HepG2 (cell line): ENCODE data around the gene LBX2. TPM values are rescaled to one million over a fixed set of nuclear protein-coding genes. Genes with fewer than 3 reads are reported as not detected.
A peak's percentile ranks its signal among the peaks of the same experiment; 100 is the strongest.

Experiments
- CEBPB ChIP-seq: IDR thresholded peaks from 2 replicates; pipeline ENCODE4 v1.6.1; 2011; ENCODE audit warnings: low read depth, low read length, improper control_type of control experiment, borderline replicate concordance
- CENPT ChIP-seq: sonication (generic); formaldehyde crosslinking; IDR thresholded peaks from 2 replicates; pipeline ENCODE4 v1.8.0; 2022; ENCODE audit warnings: low read depth, mild to moderate bottlenecking, moderate library complexity, missing genetic modification reagents
- GATA4 ChIP-seq: sonication (generic); IDR thresholded peaks from 2 replicates; pipeline ENCODE4 v1.6.1; 2016; ENCODE audit warnings: antibody characterized with exemption, low read depth, borderline replicate concordance
- ISL2 ChIP-seq: sonication (generic); formaldehyde crosslinking; IDR thresholded peaks from 2 replicates; pipeline ENCODE4 v1.5.0; 2020; ENCODE audit warnings: missing genetic modification reagents
- JUNB ChIP-seq: sonication (generic); formaldehyde crosslinking; IDR thresholded peaks from 2 replicates; pipeline ENCODE4 v1.8.0; 2022; ENCODE audit warnings: missing genetic modification reagents, mild to moderate bottlenecking, borderline replicate concordance
- KDM4B ChIP-seq: sonication (generic); formaldehyde crosslinking; IDR thresholded peaks from 2 replicates; pipeline ENCODE4 v1.4.0; 2020; ENCODE audit warnings: missing genetic modification reagents
- PHF21A ChIP-seq: sonication (generic); formaldehyde crosslinking; IDR thresholded peaks from 2 replicates; pipeline ENCODE4 v1.5.0; 2020; ENCODE audit warnings: mild to moderate bottlenecking, missing genetic modification reagents
- PPARG ChIP-seq: conservative IDR thresholded peaks from 2 replicates; pipeline ENCODE4 v1.6.1; 2016; ENCODE audit warnings: missing biosample characterization, missing genetic modification reagents
- SIN3A ChIP-seq: IDR thresholded peaks from 2 replicates; pipeline ENCODE4 v1.6.1; 2011; ENCODE audit warnings: low read depth, mild to moderate bottlenecking, control low read depth, low read length, borderline replicate concordance
- TCF7 ChIP-seq: sonication (generic); IDR thresholded peaks from 2 replicates; pipeline ENCODE4 v1.6.1; 2016; ENCODE audit warnings: antibody characterized with exemption, low read depth
- TCF7L2 ChIP-seq: IDR thresholded peaks from 2 replicates; pipeline ENCODE4 v1.6.1; 2011; ENCODE audit warnings: mild to moderate bottlenecking, low read depth, low read length, moderate library complexity
- ZFP62 ChIP-seq: sonication (generic); formaldehyde crosslinking; IDR thresholded peaks from 2 replicates; pipeline ENCODE4 v1.4.0; 2020; ENCODE audit warnings: missing genetic modification reagents
- ZNF121 ChIP-seq: sonication (generic); formaldehyde crosslinking; IDR thresholded peaks from 2 replicates; pipeline ENCODE4 v1.5.0; 2020; ENCODE audit warnings: mild to moderate bottlenecking, missing genetic modification reagents
- ZNF17 ChIP-seq: sonication (generic); formaldehyde crosslinking; IDR thresholded peaks from 2 replicates; pipeline ENCODE4 v1.5.0; 2020; ENCODE audit warnings: mild to moderate bottlenecking, missing genetic modification reagents
- ZNF460 ChIP-seq: sonication (generic); formaldehyde crosslinking; IDR thresholded peaks from 2 replicates; pipeline ENCODE4 v1.5.1; 2020; ENCODE audit warnings: missing genetic modification reagents, mild to moderate bottlenecking, borderline replicate concordance
- ZNF549 ChIP-seq: sonication (generic); formaldehyde crosslinking; IDR thresholded peaks from 2 replicates; pipeline ENCODE4 v1.5.0; 2020; ENCODE audit warnings: missing genetic modification reagents
- ZNF773 ChIP-seq: sonication (generic); formaldehyde crosslinking; IDR thresholded peaks from 2 replicates; pipeline ENCODE4 v1.4.0; 2020; ENCODE audit warnings: missing genetic modification reagents, borderline replicate concordance
- ZNF788 ChIP-seq: sonication (generic); formaldehyde crosslinking; IDR thresholded peaks from 2 replicates; pipeline ENCODE4 v1.5.0; 2020; ENCODE audit warnings: mild to moderate bottlenecking, missing genetic modification reagents, borderline replicate concordance
- polyA plus RNA-seq, 8 experiments: library from polyadenylated mRNA; depleted of rRNA in 3 of 8; stranded (reverse) in 7 of 8; unstranded in 1 of 8; fragments of >200 nt; fragmentation: Illumina TruSeq in 4 of 8; extraction: Trizol in 4 of 8; gene quantifications; 2 replicates each; pipeline versions ENCODE4 v1.2.1 to v1.2.3, GENCODE V29; 2011 to 2016; ENCODE audit warnings: low read depth in 4 of 8, missing spikeins in 1 of 8, mixed read lengths in 1 of 8; ENCODE audit not compliant: insufficient read depth in 1 of 8
- total RNA-seq, 5 experiments: library from RNA; depleted of rRNA; stranded (reverse); fragments of >200 nt; fragmentation: Illumina TruSeq; extraction: Trizol; gene quantifications; 2 replicates each; pipeline ENCODE4 v1.2.3, GENCODE V29; 2016; ENCODE audit warnings: low read depth in 1 of 5
- TF ChIP-seq, protein P1 (sequence below): sonication (generic); formaldehyde crosslinking; IDR thresholded peaks from 2 replicates; pipeline ENCODE4 v1.4.0; 2020; ENCODE audit warnings: mild to moderate bottlenecking, missing genetic modification reagents, borderline replicate concordance
- TF ChIP-seq, protein P2 (sequence below): sonication (generic); formaldehyde crosslinking; IDR thresholded peaks from 2 replicates; pipeline ENCODE4 v1.8.1; 2023; ENCODE audit warnings: missing genetic modification reagents, mild to moderate bottlenecking, borderline replicate concordance
- TF ChIP-seq, protein P3 (sequence below): sonication (generic); formaldehyde crosslinking; conservative IDR thresholded peaks from 2 replicates; pipeline ENCODE4 v1.4.0; 2020; ENCODE audit warnings: missing genetic modification reagents
- TF ChIP-seq, protein P4 (sequence below): sonication (generic); formaldehyde crosslinking; IDR thresholded peaks from 2 replicates; pipeline ENCODE4 v1.5.0; 2020; ENCODE audit warnings: missing genetic modification reagents, mild to moderate bottlenecking, borderline replicate concordance

Gene LBX2
- total and polyA plus RNA-seq, 2 of the 13 experiments (the other 11 are each of a cell fraction or from before 2014, with no cell fraction given): 6.4 to 8.1 TPM

DNA sequence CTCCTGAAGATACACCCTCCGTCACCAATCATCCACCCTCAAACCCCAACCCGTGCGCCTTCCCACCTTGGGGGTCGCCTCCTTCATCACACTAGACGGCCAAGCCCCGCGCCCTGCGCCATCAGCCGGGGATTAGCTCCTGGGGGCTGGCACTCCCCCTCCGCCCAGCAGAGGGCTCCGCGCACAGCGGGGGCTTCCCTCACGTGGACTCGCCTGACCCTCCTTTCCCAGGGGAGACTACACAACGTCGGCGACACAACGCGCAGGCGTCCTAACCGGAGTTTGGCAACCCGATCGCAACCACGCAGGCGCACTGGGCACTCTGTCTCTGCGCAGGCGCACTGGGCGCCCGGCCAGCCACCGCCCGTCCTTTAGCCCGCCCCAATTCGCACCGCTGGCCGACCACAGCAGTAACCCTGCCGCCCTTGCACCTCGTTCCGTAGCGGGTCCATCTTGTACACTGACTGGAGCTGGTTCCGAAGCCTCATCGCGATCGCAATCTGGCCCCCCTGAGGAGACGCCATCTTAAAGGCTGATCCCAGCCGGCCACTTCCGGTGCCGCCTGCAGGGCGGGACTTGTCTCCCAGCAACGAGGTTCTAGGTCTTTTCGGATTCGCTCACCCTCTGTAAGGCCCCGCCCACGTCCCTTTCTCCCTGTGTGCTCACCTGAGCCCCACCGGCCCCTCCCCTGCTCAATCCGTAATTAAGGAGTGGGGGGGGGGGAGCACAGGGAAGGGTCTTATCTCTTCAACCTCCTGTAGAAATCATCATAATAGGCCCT is 7.9 kb upstream of the LBX2 start, which contains the start of gene PCGF1 (continued):
- TF ChIP-seq ZFP62 (CRISPR knock-in tag) (no peak), ZNF549 (CRISPR knock-in tag) (no peak), ISL2 (CRISPR knock-in tag) (peak; percentile 94), ZNF17 (no peak), JUNB (CRISPR knock-in tag) (no peak), PPARG (CRISPR knock-in tag) (peak; percentile 48; the same call in 1 of the 2 replicates), TCF7 (no peak), SIN3A (0 out of 2 replicates have a peak, but pooled peaks have one; percentile 15), ZNF460 (CRISPR knock-in tag) (no peak), ZNF121 (CRISPR knock-in tag) (0 out of 2 replicates have a peak, but pooled peaks have one; percentile 24), KDM4B (CRISPR knock-in tag) (peak; percentile 94), ZNF788 (CRISPR knock-in tag) (peak; percentile 95), ZNF773 (CRISPR knock-in tag) (no peak), CENPT (CRISPR knock-in tag) (peak; percentile 55; the same call in 1 of the 2 replicates), GATA4 (no peak), PHF21A (CRISPR knock-in tag) (peak; percentile 49), TCF7L2 (no peak), CEBPB (peak; percentile 92)
- TF ChIP-seq, protein P1, sequence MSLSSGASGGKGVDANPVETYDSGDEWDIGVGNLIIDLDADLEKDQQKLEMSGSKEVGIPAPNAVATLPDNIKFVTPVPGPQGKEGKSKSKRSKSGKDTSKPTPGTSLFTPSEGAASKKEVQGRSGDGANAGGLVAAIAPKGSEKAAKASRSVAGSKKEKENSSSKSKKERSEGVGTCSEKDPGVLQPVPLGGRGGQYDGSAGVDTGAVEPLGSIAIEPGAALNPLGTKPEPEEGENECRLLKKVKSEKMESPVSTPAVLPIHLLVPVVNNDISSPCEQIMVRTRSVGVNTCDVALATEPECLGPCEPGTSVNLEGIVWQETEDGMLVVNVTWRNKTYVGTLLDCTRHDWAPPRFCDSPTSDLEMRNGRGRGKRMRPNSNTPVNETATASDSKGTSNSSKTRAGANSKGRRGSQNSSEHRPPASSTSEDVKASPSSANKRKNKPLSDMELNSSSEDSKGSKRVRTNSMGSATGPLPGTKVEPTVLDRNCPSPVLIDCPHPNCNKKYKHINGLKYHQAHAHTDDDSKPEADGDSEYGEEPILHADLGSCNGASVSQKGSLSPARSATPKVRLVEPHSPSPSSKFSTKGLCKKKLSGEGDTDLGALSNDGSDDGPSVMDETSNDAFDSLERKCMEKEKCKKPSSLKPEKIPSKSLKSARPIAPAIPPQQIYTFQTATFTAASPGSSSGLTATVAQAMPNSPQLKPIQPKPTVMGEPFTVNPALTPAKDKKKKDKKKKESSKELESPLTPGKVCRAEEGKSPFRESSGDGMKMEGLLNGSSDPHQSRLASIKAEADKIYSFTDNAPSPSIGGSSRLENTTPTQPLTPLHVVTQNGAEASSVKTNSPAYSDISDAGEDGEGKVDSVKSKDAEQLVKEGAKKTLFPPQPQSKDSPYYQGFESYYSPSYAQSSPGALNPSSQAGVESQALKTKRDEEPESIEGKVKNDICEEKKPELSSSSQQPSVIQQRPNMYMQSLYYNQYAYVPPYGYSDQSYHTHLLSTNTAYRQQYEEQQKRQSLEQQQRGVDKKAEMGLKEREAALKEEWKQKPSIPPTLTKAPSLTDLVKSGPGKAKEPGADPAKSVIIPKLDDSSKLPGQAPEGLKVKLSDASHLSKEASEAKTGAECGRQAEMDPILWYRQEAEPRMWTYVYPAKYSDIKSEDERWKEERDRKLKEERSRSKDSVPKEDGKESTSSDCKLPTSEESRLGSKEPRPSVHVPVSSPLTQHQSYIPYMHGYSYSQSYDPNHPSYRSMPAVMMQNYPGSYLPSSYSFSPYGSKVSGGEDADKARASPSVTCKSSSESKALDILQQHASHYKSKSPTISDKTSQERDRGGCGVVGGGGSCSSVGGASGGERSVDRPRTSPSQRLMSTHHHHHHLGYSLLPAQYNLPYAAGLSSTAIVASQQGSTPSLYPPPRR (CRISPR knock-in tag): no peak; the same call in 1 of the 2 replicates
- TF ChIP-seq, protein P2, sequence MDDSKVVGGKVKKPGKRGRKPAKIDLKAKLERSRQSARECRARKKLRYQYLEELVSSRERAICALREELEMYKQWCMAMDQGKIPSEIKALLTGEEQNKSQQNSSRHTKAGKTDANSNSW (CRISPR knock-in tag): 0 out of 2 replicates have a peak, but pooled peaks have one; percentile 37
- TF ChIP-seq, protein P3, sequence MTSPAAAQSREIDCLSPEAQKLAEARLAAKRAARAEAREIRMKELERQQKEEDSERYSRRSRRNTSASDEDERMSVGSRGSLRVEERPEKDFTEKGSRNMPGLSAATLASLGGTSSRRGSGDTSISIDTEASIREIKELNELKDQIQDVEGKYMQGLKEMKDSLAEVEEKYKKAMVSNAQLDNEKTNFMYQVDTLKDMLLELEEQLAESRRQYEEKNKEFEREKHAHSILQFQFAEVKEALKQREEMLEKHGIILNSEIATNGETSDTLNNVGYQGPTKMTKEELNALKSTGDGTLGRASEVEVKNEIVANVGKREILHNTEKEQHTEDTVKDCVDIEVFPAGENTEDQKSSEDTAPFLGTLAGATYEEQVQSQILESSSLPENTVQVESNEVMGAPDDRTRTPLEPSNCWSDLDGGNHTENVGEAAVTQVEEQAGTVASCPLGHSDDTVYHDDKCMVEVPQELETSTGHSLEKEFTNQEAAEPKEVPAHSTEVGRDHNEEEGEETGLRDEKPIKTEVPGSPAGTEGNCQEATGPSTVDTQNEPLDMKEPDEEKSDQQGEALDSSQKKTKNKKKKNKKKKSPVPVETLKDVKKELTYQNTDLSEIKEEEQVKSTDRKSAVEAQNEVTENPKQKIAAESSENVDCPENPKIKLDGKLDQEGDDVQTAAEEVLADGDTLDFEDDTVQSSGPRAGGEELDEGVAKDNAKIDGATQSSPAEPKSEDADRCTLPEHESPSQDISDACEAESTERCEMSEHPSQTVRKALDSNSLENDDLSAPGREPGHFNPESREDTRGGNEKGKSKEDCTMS (CRISPR knock-in tag): no peak
- TF ChIP-seq, protein P4, sequence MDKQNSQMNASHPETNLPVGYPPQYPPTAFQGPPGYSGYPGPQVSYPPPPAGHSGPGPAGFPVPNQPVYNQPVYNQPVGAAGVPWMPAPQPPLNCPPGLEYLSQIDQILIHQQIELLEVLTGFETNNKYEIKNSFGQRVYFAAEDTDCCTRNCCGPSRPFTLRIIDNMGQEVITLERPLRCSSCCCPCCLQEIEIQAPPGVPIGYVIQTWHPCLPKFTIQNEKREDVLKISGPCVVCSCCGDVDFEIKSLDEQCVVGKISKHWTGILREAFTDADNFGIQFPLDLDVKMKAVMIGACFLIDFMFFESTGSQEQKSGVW (CRISPR knock-in tag): no peak
